GM18868 (cell line): ENCODE results near the gene INPP4B.

ENCODE experiments used
- ATAC-seq: cut with Tn5 transposase; IDR thresholded peaks from one replicate; pipeline ENCODE4 v1.9.1; 2021; ENCODE audit warnings: mild to moderate bottlenecking, moderate library complexity; ENCODE audit not compliant: unreplicated experiment

Gene INPP4B

GRCh38 chr4:142316913-142317312, 529.2 kb downstream of the INPP4B start:
- ATAC-seq: no peak

- no peak for ATAC-seq
These were observed 530.1 kb downstream of the INPP4B start for GRCh38 chr4:142316025-142316424.

- ATAC-seq: no peak
These were observed 531.4 kb downstream of the INPP4B start for GRCh38 chr4:142314686-142315085.

- no peak for ATAC-seq
These were observed 531.9 kb downstream of the INPP4B start for GRCh38 chr4:142314247-142314646.

GRCh38 chr4:142312391-142312790, 533.7 kb downstream of the INPP4B start:
- ATAC-seq: no peak

- no peak for ATAC-seq
These were observed 534.2 kb downstream of the INPP4B start for GRCh38 chr4:142311916-142312315.

- no peak for ATAC-seq
These were observed 536.3 kb downstream of the INPP4B start for GRCh38 chr4:142309772-142310171.

- ATAC-seq: no peak
These were observed 538.2 kb downstream of the INPP4B start for GRCh38 chr4:142307857-142308256.

- ATAC-seq: no peak
These were observed 548.8 kb downstream of the INPP4B start for GRCh38 chr4:142297313-142297712.

- ATAC-seq: no peak
These were observed 552.6 kb downstream of the INPP4B start for GRCh38 chr4:142293536-142293935.

GRCh38 chr4:142292231-142292630, 553.9 kb downstream of the INPP4B start:
- ATAC-seq: no peak

- ATAC-seq: no peak
These were observed 554.6 kb downstream of the INPP4B start for GRCh38 chr4:142291299-142292050.

GRCh38 chr4:142287371-142287770, 558.7 kb downstream of the INPP4B start:
- no peak for ATAC-seq

- ATAC-seq: no peak
These were observed 560.9 kb downstream of the INPP4B start for GRCh38 chr4:142285222-142285583.

GRCh38 chr4:142284402-142285221, 561.5 kb downstream of the INPP4B start:
- ATAC-seq: peak; percentile 39

GRCh38 chr4:142282870-142283431, 563.1 kb downstream of the INPP4B start:
- no peak for ATAC-seq

- ATAC-seq: no peak
These were observed 564.1 kb downstream of the INPP4B start for GRCh38 chr4:142281999-142282398.

- ATAC-seq: peak; percentile 55
These were observed 567.4 kb downstream of the INPP4B start for GRCh38 chr4:142278663-142279062.

GRCh38 chr4:142278171-142278570, 567.9 kb downstream of the INPP4B start:
- no peak for ATAC-seq

- ATAC-seq: no peak
These were observed 572.0 kb downstream of the INPP4B start for GRCh38 chr4:142274137-142274536.

- ATAC-seq: no peak
These were observed 573.6 kb downstream of the INPP4B start for GRCh38 chr4:142272452-142272851.

GRCh38 chr4:142271832-142272231, 574.3 kb downstream of the INPP4B start:
- ATAC-seq: no peak
